ENCODE data around the gene NEUROD6. TPM values are rescaled to one million over a fixed set of nuclear protein-coding genes. Genes with fewer than 3 reads are reported as not detected.
A peak's percentile ranks its signal among the peaks of the same experiment; 100 is the strongest.

NEUROD6 gene
- total RNA-seq, 2 donors from 2014 or later, result not detected

GRCh38 chr7:31340051-31340450, 475 bp downstream of the NEUROD6 start:
- Mint-ChIP-seq H3K27ac (no peak overlapping the region), H3K4me3 (no peak overlapping the region), H3K4me1 (peaks cover 18% of the 10 kb centered on the region), H3K27me3 (ENCODE audit: insufficient read depth) (peaks cover 36% of the 10 kb centered on the region), H3K9me3 (no peaks in the 10 kb centered on the region), H3K36me3 (ENCODE audit: low read depth) (no peaks in the 10 kb centered on the region)
- 67 to 69% methylated on average over 3 to 4 of the region's 5 CpGs for WGBS, 2 experiments (ENCODE audit: insufficient coverage in 1 of 2, insufficient read length in 1 of 2)
- no peaks in the 10 kb centered on the region for H3K9me3 ChIP-seq (ENCODE audit: control insufficient read depth, low read length)
- H3K4me3 ChIP-seq (ENCODE audit: low read length), result no peak overlapping the region
- no peak overlapping the region for H3K27ac ChIP-seq (ENCODE audit: low read depth, low read length)
- DNase-seq, result no peak
- peaks cover 22% of the 10 kb centered on the region for H3K27me3 ChIP-seq (ENCODE audit: control insufficient read depth, insufficient read depth, low read length, poor library complexity, severe bottlenecking)
- no peak overlapping the region for H3K9ac ChIP-seq (ENCODE audit: extremely low read depth, low read length, poor library complexity, severe bottlenecking)
- peaks cover 3% of the 10 kb centered on the region for H3K4me1 ChIP-seq (ENCODE audit: control insufficient read depth, insufficient read depth, low read length)
- no peaks in the 10 kb centered on the region for H3K36me3 ChIP-seq (ENCODE audit: control insufficient read depth, insufficient read depth, low read length)
- no peak for TF ChIP-seq CTCF (conservative IDR thresholded peaks at IDR 0.05)

DNA sequence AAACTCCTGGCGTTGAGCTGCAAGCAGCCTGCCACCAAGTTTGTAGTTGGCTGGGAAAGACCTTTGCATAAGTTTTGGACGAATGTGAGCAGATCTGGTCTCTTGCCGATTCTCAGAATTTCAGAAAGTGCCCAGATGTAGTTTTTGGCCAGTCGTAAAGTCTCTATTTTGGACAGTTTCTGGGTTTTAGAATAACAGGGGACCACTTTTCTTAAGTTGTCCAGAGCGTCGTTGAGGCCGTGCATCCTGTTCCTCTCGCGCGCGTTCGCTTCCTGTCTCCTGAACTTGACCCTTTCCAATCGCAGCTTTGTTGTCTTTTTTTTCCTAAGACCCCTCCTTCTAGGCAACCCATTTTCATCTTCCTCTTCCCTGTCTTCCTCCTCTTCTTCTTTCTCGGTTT, 1.8 kb downstream of the NEUROD6 start:
- peaks cover 22% of the 10 kb centered on the region for H3K27me3 ChIP-seq (ENCODE audit: control insufficient read depth, insufficient read depth, low read length, poor library complexity, severe bottlenecking)
- H3K9me3 ChIP-seq (ENCODE audit: control insufficient read depth, low read length), result no peaks in the 10 kb centered on the region
- H3K36me3 ChIP-seq (ENCODE audit: control insufficient read depth, insufficient read depth, low read length), result no peaks in the 10 kb centered on the region
- no peaks in the 10 kb centered on the region for H3K36me3 Mint-ChIP-seq (ENCODE audit: low read depth)
- H3K4me3 Mint-ChIP-seq, result no peak overlapping the region
- H3K9ac ChIP-seq (ENCODE audit: extremely low read depth, low read length, poor library complexity, severe bottlenecking), result no peak overlapping the region
- H3K4me1 Mint-ChIP-seq, result peaks cover 18% of the 10 kb centered on the region
- no peak for TF ChIP-seq CTCF (conservative IDR thresholded peaks at IDR 0.05)
- DNase-seq, result no peak
- WGBS, 2 experiments (ENCODE audit: insufficient coverage in 1 of 2, insufficient read length in 1 of 2), result 93 to 96% methylated on average over 13 to 14 of the region's 14 CpGs
- no peaks in the 10 kb centered on the region for H3K9me3 Mint-ChIP-seq
- peaks cover 48% of the 10 kb centered on the region for H3K27me3 Mint-ChIP-seq (ENCODE audit: insufficient read depth)
- H3K27ac Mint-ChIP-seq, result no peak overlapping the region
- H3K27ac ChIP-seq (ENCODE audit: low read depth, low read length), result no peak overlapping the region
- no peak overlapping the region for H3K4me3 ChIP-seq (ENCODE audit: low read length)
- H3K4me1 ChIP-seq (ENCODE audit: control insufficient read depth, insufficient read depth, low read length), result peaks cover 3% of the 10 kb centered on the region

- no peak overlapping the region for H3K27ac ChIP-seq (ENCODE audit: low read depth, low read length)
- Mint-ChIP-seq H3K4me3 (peak overlapping the region; percentile 58), H3K27ac (no peak overlapping the region), H3K9me3 (no peaks in the 10 kb centered on the region), H3K27me3 (ENCODE audit: insufficient read depth) (peaks cover 52% of the 10 kb centered on the region), H3K36me3 (ENCODE audit: low read depth) (no peaks in the 10 kb centered on the region), H3K4me1 (peaks cover 17% of the 10 kb centered on the region)
- peaks cover 3% of the 10 kb centered on the region for H3K4me1 ChIP-seq (ENCODE audit: control insufficient read depth, insufficient read depth, low read length)
- peaks cover 22% of the 10 kb centered on the region for H3K27me3 ChIP-seq (ENCODE audit: control insufficient read depth, insufficient read depth, low read length, poor library complexity, severe bottlenecking)
- no peak for DNase-seq
- H3K36me3 ChIP-seq (ENCODE audit: control insufficient read depth, insufficient read depth, low read length), result no peaks in the 10 kb centered on the region
- no peak overlapping the region for H3K4me3 ChIP-seq (ENCODE audit: low read length)
- no peak overlapping the region for H3K9ac ChIP-seq (ENCODE audit: extremely low read depth, low read length, poor library complexity, severe bottlenecking)
- WGBS, 2 experiments (ENCODE audit: insufficient coverage in 1 of 2, insufficient read length in 1 of 2), result 89 to 96% methylated on average over 8 to 9 of the region's 9 CpGs
- no peaks in the 10 kb centered on the region for H3K9me3 ChIP-seq (ENCODE audit: control insufficient read depth, low read length)
- no peak for TF ChIP-seq CTCF (conservative IDR thresholded peaks at IDR 0.05)
Measured at GRCh38 chr7:31337002-31337565, 3.4 kb downstream of the NEUROD6 start.
